Ishikawa (cell line): Measurements from ENCODE around the gene FAM174C.

ENCODE experiments used
- CEBPB ChIP-seq: IDR thresholded peaks from 2 replicates; pipeline ENCODE4 v1.6.1; 2012
- CREB1 ChIP-seq: IDR thresholded peaks from 2 replicates; pipeline ENCODE4 v1.6.1; 2012; ENCODE audit warnings: low read depth
- EGR1 ChIP-seq: IDR thresholded peaks from 2 replicates; pipeline ENCODE4 v1.6.1; 2012
- EP300 ChIP-seq: IDR thresholded peaks from 2 replicates; pipeline ENCODE4 v1.6.1; 2012; ENCODE audit warnings: borderline replicate concordance
- FOXM1 ChIP-seq: IDR thresholded peaks from 2 replicates; pipeline ENCODE4 v1.6.1; 2012; ENCODE audit warnings: low read depth, borderline replicate concordance
- NFIC ChIP-seq: IDR thresholded peaks from 2 replicates; pipeline ENCODE4 v1.6.1; 2012
- RAD21 ChIP-seq: IDR thresholded peaks from 2 replicates; pipeline ENCODE4 v1.6.1; 2012; ENCODE audit warnings: low read depth
- TAF1 ChIP-seq: IDR thresholded peaks from 2 replicates; pipeline ENCODE4 v1.6.1; 2012; ENCODE audit warnings: low read depth, mild to moderate bottlenecking
- TCF12 ChIP-seq: IDR thresholded peaks from 2 replicates; pipeline ENCODE4 v1.6.1; 2012; ENCODE audit warnings: low read depth
- TEAD4 ChIP-seq: IDR thresholded peaks from 2 replicates; pipeline ENCODE4 v1.6.1; 2012
- YY1 ChIP-seq: IDR thresholded peaks from 2 replicates; pipeline ENCODE4 v1.6.1; 2012; ENCODE audit warnings: low read depth
- ZBTB7A ChIP-seq: IDR thresholded peaks from 2 replicates; pipeline ENCODE4 v1.6.1; 2012; ENCODE audit warnings: low read depth
- TF ChIP-seq, protein P1 (sequence below): IDR thresholded peaks from 2 replicates; pipeline ENCODE4 v1.6.1; 2012
- TF ChIP-seq, protein P2 (sequence below): IDR thresholded peaks from 2 replicates; pipeline ENCODE4 v1.6.1; 2012; ENCODE audit warnings: low read depth, mild to moderate bottlenecking
- TF ChIP-seq, protein P3 (sequence below): IDR thresholded peaks from 2 replicates; pipeline ENCODE4 v1.6.1; 2012

The FAM174C gene

DNA sequence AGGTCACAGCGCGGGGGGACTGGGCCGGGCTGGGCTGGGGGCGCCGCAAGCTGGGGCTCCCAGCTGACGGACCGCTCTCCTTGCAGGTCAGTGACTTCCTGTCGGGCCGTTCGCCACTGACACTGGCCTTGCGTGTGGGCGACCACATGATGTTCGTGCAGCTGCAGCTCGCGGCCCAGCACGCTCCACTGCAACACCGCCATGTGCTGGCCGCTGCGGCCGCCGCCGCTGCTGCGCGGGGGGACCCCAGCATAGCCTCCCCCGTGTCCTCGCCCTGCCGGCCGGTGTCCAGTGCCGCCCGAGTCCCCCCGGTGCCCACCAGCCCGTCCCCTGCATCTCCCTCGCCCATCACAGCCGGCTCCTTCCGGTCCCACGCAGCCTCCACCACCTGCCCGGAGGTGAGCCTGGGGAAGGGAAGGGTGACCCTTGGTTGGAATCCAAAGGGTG lies 21.2 kb upstream of the FAM174C start:
- TF ChIP-seq CEBPB (no peak), FOXM1 (no peak), TEAD4 (no peak)

DNA sequence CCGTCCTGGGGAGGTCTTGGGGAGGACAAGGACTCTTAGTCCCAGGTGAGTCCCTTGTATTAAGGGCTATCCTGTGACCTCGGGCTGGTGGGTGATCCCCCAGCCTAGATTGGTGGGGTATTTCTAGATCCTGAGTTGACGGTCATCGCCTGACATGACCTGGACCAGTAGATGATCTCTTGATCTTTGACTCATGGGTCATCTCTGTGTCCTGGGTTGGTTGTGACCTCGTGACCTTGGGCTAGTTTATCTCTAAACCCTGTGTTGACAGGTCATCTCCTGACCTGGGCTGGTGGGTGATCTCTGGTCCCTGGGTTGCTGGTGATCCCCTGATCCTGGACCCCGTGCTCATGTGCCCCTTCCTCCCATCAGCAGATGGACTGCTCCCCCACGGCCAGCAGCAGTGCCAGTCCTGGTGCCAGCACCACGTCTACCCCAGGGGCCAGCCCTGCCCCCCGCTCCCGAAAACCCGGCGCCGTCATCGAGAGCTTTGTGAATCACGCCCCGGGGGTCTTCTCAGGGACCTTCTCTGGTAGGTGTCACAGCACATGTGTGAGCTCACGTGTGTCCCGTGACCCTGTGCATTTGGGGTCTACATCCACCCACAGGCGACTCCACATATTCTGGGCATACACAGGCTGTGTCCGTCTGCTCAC lies 20.7 kb upstream of the FAM174C start:
- no peak for TF ChIP-seq CREB1

DNA sequence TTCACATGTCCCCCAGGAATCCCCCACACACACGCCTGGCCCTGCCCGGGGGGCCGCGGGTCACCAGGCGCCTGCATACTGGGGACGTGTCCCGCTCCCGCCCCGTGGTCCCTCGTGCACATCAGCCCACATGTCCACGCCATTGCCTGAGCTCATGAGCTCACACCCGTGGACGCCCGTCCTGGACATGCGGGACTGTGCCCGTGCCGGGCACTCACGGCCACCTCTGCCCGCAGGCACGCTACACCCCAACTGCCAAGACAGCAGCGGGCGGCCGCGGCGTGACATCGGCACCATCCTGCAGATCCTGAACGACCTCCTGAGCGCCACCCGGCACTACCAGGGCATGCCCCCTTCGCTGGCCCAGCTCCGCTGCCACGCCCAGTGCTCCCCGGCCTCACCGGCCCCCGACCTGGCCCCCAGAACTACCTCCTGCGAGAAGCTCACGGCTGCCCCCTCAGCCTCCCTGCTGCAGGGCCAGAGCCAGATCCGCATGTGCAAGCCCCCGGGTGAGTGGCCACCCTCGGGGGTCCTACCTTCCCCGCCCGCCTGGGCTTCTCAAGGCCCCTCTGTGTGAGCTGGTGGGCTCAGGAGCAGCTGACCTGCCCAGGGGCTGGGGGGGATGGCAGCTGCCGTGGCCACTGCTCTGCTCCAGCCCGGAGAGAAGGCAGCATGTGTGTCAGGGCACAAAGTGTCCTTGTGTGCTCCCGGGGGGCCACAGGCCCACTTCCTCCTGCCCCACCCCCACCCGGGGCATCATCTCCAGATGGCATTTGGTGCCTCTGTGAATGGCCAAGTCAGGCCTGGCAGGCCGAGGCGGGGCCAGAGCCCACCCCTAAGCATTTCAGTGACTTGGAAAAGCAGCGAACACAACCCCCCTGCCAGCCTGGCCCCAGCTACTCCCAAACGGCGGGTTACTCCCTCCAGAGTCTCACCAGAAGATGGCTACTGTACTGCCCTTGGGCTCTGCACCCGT lies 19.9 kb upstream of the FAM174C start:
- TF ChIP-seq, protein P1, sequence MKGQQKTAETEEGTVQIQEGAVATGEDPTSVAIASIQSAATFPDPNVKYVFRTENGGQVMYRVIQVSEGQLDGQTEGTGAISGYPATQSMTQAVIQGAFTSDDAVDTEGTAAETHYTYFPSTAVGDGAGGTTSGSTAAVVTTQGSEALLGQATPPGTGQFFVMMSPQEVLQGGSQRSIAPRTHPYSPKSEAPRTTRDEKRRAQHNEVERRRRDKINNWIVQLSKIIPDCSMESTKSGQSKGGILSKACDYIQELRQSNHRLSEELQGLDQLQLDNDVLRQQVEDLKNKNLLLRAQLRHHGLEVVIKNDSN = no peak
- TF ChIP-seq TEAD4 = no peak
- no peak for TF ChIP-seq TAF1
- no peak for TF ChIP-seq YY1
- TF ChIP-seq, protein P2, sequence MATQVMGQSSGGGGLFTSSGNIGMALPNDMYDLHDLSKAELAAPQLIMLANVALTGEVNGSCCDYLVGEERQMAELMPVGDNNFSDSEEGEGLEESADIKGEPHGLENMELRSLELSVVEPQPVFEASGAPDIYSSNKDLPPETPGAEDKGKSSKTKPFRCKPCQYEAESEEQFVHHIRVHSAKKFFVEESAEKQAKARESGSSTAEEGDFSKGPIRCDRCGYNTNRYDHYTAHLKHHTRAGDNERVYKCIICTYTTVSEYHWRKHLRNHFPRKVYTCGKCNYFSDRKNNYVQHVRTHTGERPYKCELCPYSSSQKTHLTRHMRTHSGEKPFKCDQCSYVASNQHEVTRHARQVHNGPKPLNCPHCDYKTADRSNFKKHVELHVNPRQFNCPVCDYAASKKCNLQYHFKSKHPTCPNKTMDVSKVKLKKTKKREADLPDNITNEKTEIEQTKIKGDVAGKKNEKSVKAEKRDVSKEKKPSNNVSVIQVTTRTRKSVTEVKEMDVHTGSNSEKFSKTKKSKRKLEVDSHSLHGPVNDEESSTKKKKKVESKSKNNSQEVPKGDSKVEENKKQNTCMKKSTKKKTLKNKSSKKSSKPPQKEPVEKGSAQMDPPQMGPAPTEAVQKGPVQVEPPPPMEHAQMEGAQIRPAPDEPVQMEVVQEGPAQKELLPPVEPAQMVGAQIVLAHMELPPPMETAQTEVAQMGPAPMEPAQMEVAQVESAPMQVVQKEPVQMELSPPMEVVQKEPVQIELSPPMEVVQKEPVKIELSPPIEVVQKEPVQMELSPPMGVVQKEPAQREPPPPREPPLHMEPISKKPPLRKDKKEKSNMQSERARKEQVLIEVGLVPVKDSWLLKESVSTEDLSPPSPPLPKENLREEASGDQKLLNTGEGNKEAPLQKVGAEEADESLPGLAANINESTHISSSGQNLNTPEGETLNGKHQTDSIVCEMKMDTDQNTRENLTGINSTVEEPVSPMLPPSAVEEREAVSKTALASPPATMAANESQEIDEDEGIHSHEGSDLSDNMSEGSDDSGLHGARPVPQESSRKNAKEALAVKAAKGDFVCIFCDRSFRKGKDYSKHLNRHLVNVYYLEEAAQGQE = no peak
- TF ChIP-seq EGR1 = no peak
- no peak for TF ChIP-seq RAD21
- TF ChIP-seq TCF12 = no peak
- no peak for TF ChIP-seq ZBTB7A
- no peak for TF ChIP-seq CREB1
- TF ChIP-seq, protein P3, sequence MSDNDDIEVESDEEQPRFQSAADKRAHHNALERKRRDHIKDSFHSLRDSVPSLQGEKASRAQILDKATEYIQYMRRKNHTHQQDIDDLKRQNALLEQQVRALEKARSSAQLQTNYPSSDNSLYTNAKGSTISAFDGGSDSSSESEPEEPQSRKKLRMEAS = no peak

DNA sequence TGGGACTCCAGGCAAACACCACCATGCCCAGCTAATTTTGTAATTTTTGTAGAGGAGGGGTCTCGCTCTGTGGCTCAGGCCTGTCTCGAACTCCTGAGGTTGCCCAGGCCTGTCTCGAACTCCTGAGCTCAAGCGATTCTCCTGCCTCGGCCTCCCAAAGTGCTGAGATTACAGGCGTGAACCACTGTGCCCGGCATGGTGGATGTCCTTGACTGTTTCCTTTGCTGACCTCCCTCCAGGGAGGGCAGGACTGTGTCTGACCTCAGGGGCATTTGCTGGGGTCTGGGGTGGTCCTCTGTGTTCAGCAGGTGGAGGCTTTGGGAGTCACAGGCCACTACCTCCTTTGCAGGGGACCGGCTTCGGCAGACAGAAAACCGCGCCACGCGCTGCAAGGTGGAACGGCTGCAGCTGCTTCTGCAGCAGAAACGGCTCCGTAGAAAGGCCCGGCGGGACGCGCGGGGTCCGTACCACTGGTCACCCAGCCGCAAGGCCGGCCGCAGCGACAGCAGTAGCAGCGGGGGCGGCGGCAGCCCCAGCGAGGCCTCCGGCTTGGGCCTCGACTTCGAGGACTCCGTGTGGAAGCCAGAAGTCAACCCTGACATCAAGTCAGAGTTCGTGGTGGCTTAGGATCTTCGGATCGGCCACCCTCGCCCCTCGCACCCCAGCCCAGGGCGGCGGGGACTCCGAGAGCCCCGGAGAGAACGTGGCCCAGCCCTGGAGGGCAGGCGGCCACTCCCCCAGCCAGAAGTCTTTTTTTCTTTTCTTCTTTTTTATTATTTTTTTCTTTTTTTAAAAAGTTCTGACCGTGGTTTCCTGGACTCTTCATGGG lies 18.5 kb upstream of the FAM174C start:
- TF ChIP-seq CEBPB (no peak), TEAD4 (no peak), TCF12 (no peak), EGR1 (no peak), FOXM1 (no peak), CREB1 (no peak), RAD21 (no peak), NFIC (no peak), ZBTB7A (no peak), TAF1 (no peak), YY1 (no peak), EP300 (no peak)
- TF ChIP-seq, protein P2 = no peak
- TF ChIP-seq, protein P1 = no peak
- TF ChIP-seq, protein P3 = no peak

DNA sequence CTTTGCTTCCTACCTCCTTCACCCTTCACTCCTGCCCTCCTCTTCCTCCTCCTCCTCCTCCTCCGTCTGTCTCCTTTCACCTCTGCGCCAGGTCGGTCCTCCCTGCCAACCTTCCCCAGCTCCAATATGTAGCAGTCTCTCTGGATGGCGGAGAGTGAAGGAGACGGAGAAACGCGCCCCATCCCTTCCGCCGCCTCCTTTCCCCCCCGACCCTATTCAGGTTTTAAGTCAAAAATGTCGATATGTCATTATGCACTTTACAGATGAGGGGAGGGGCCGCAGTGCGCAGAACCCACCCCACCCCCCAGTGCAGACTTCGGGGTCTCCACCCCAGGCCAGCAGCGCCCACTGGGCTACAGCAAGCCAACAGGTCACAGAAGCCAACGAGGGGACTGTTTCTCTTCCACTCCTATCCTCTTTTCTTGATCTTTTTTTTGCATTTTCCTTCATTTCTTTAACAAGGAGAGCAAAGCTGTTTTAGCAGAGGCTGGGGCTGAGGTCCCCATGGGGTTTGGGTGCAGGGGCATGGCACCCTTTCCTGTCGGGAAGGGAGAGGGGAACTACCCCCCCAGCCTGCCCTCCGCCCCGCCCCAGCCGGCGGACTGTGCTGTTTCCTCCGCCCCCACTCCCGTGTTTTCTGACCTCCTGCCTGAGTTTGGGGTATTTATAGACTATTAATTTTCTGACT lies 17.7 kb upstream of the FAM174C start:
- TF ChIP-seq ZBTB7A = no peak
- TF ChIP-seq EP300 = no peak
- no peak for TF ChIP-seq TCF12
- no peak for TF ChIP-seq CREB1
